H1 (cell line): ENCODE data around the gene ZYX. TPM values are rescaled to one million over a fixed set of nuclear protein-coding genes. Genes with fewer than 3 reads are reported as not detected.

Experiments
- CTCF ChIA-PET: fragments of 300-600 bp; sonication (Branson Sonifier 250); formaldehyde crosslinking; loops from one replicate; lab custom pipeline; 2021; ENCODE audit not compliant: partially characterized antibody; lab: Charles Lee
- POLR2A ChIA-PET: fragments of 300-600 bp; sonication (Branson Sonifier 250); formaldehyde crosslinking; loops from one replicate; lab custom pipeline; 2021; ENCODE audit warnings: inconsistent platforms; ENCODE audit not compliant: partially characterized antibody; lab: Charles Lee
- DNase-seq, 2 experiments: peaks; one replicate each; pipeline versions ENCODE4 v3.0.0 to v3.0.0-alpha.2; 2010 to 2022; ENCODE audit warnings: low spot score in 2 of 2, low read depth in 1 of 2, mixed read lengths in 1 of 2
- FAIRE-seq: peaks from 2 replicates; lab custom pipeline; 2011; peaks lifted over from hg19 to GRCh38; lab: Jason Lieb, UNC
- H2AFZ ChIP-seq: 2 replicates; pipeline ENCODE4 v1.8.1; 2012; ENCODE audit warnings: low read length, inconsistent platforms
- H2AK5ac ChIP-seq: 2 replicates; pipeline ENCODE4 v1.6.1; 2013; ENCODE audit warnings: low read depth, low read length
- H2BK120ac ChIP-seq: replicated peaks from 2 replicates; pipeline ENCODE3; 2013; ENCODE audit warnings: low read depth, low read length, inconsistent platforms
- H2BK12ac ChIP-seq: 2 replicates; pipeline ENCODE4 v1.6.1; 2013; ENCODE audit warnings: low read depth, low read length
- H2BK15ac ChIP-seq: 2 replicates; pipeline ENCODE4 v1.6.1; 2013; ENCODE audit warnings: low read length
- H2BK20ac ChIP-seq: 2 replicates; pipeline ENCODE4 v1.6.1; 2013; ENCODE audit warnings: low read length
- H2BK5ac ChIP-seq: 2 replicates; pipeline ENCODE4 v1.6.1; 2013; ENCODE audit warnings: low read depth, low read length
- H3K14ac ChIP-seq: 2 replicates; pipeline ENCODE4 v1.6.1; 2013; ENCODE audit warnings: inconsistent platforms; ENCODE audit not compliant: insufficient read length
- H3K18ac ChIP-seq: 2 replicates; pipeline ENCODE4 v1.6.1; 2013; ENCODE audit warnings: low read length; ENCODE audit errors: extremely low read depth
- H3K23ac ChIP-seq: 2 replicates; pipeline ENCODE4 v1.6.1; 2013; ENCODE audit warnings: inconsistent platforms; ENCODE audit not compliant: insufficient read length
- H3K23me2 ChIP-seq: 2 replicates; pipeline ENCODE4 v1.6.1; 2013; ENCODE audit warnings: low read depth, low read length
- H3K27ac ChIP-seq: 2 replicates; pipeline ENCODE4 v1.6.1; 2011; ENCODE audit warnings: low read depth, low read length, inconsistent platforms
- H3K27me3 ChIP-seq, 4 experiments: replicated peaks in 1 of 4; 1 replicate in 1 of 4; 2 replicates in 3 of 4; pipeline versions ENCODE4 v1.6.1 to v1.8.1; 2011 to 2013; ENCODE audit warnings: low read length in 3 of 4, mild to moderate bottlenecking in 3 of 4, inconsistent platforms in 2 of 4, mixed read lengths in 2 of 4, moderate library complexity in 1 of 4; ENCODE audit not compliant: control insufficient read depth in 3 of 4, insufficient read depth in 3 of 4; ENCODE audit errors: extremely low read depth in 1 of 4
- H3K36me3 ChIP-seq, 4 experiments: 2 replicates each; pipeline versions ENCODE4 v1.6.1 to v1.8.1; 2011 to 2013; ENCODE audit warnings: mild to moderate bottlenecking in 4 of 4, low read length in 3 of 4, moderate library complexity in 2 of 4, control low read depth in 1 of 4, inconsistent platforms in 1 of 4; ENCODE audit not compliant: insufficient read depth in 4 of 4, control insufficient read depth in 2 of 4
- H3K4ac ChIP-seq: replicated peaks from 2 replicates; pipeline ENCODE3; 2013; ENCODE audit warnings: low read length, low read depth, mixed read lengths, inconsistent platforms; ENCODE audit not compliant: insufficient read length
- H3K4me1 ChIP-seq, 4 experiments: replicated peaks in 1 of 4; 1 replicate in 1 of 4; 2 replicates in 3 of 4; pipeline versions ENCODE4 v1.6.1 to v1.8.1; 2011 to 2013; ENCODE audit warnings: low read length in 3 of 4, inconsistent platforms in 2 of 4, mixed read lengths in 1 of 4; ENCODE audit not compliant: insufficient read depth in 4 of 4, control insufficient read depth in 3 of 4
- H3K4me2 ChIP-seq, 2 experiments: 2 replicates each; pipeline versions ENCODE4 v1.6.1 to v1.8.1; 2011 to 2013; ENCODE audit warnings: low read depth in 2 of 2, low read length in 2 of 2, control low read depth in 1 of 2, inconsistent platforms in 1 of 2, mild to moderate bottlenecking in 1 of 2; ENCODE audit not compliant: insufficient read depth in 1 of 2
- H3K4me3 ChIP-seq, 4 experiments: fragments of 200-600, 300-600 bp in 1 of 4; sonication (generic), shearing (Covaris generic), sonication (Bioruptor Twin) in 1 of 4; 2 replicates each; pipeline versions ENCODE4 v1.5.1 to v1.8.1; 2011 to 2016; ENCODE audit warnings: low read length in 4 of 4, low read depth in 3 of 4, control low read depth in 2 of 4, inconsistent platforms in 2 of 4, mild to moderate bottlenecking in 2 of 4, mixed read lengths in 1 of 4, moderate library complexity in 1 of 4; ENCODE audit not compliant: insufficient read depth in 2 of 4; ENCODE audit errors: extremely low read depth in 1 of 4
- H3K56ac ChIP-seq: replicated peaks from 2 replicates; pipeline ENCODE3; 2013; ENCODE audit warnings: low read depth, mild to moderate bottlenecking, mixed read lengths, low read length, inconsistent platforms; ENCODE audit not compliant: insufficient read length
- H3K79me1 ChIP-seq: 2 replicates; pipeline ENCODE4 v1.6.1; 2013; ENCODE audit warnings: low read depth, low read length, control low read depth
- H3K79me2 ChIP-seq, 2 experiments: 2 replicates each; pipeline versions ENCODE4 v1.6.1 to v1.8.1; 2012 to 2013; ENCODE audit warnings: low read length in 2 of 2, mild to moderate bottlenecking in 2 of 2, inconsistent platforms in 1 of 2; ENCODE audit not compliant: insufficient read depth in 2 of 2, control insufficient read depth in 1 of 2
- H3K9ac ChIP-seq, 4 experiments: replicated peaks in 1 of 4; 1 replicate in 1 of 4; 2 replicates in 3 of 4; pipeline versions ENCODE4 v1.6.1 to v1.8.1; 2011 to 2013; ENCODE audit warnings: low read depth in 3 of 4, low read length in 3 of 4, control low read depth in 2 of 4, mild to moderate bottlenecking in 2 of 4, moderate library complexity in 2 of 4, inconsistent platforms in 1 of 4; ENCODE audit errors: extremely low read depth in 1 of 4
- H3K9me3 ChIP-seq, 2 experiments: 2 replicates each; pipeline versions ENCODE4 v1.6.1 to v1.8.1; 2012 to 2013; ENCODE audit warnings: mild to moderate bottlenecking in 2 of 2, moderate library complexity in 2 of 2, control low read depth in 1 of 2, inconsistent platforms in 1 of 2, low read depth in 1 of 2, low read length in 1 of 2, mixed read lengths in 1 of 2; ENCODE audit not compliant: insufficient read depth in 2 of 2
- H4K20me1 ChIP-seq, 2 experiments: replicated peaks in 1 of 2; 2 replicates each; pipeline versions ENCODE3 to v1.8.1; 2011 to 2013; ENCODE audit warnings: inconsistent platforms in 2 of 2, low read length in 2 of 2, mild to moderate bottlenecking in 1 of 2; ENCODE audit not compliant: insufficient read depth in 2 of 2, control insufficient read depth in 1 of 2
- H4K5ac ChIP-seq: 2 replicates; pipeline ENCODE4 v1.6.1; 2013; ENCODE audit warnings: low read length, low read depth, mixed read lengths, inconsistent platforms; ENCODE audit not compliant: insufficient read length
- H4K8ac ChIP-seq: 2 replicates; pipeline ENCODE4 v1.8.0; 2013; ENCODE audit warnings: mild to moderate bottlenecking, moderate library complexity, low read length, inconsistent platforms; ENCODE audit not compliant: insufficient read depth; ENCODE audit errors: extremely low read depth
- H4K91ac ChIP-seq: replicated peaks from 2 replicates; pipeline ENCODE3; 2013; ENCODE audit warnings: low read length, mixed read lengths, inconsistent platforms; ENCODE audit not compliant: insufficient read length
- ASH2L ChIP-seq: fragments of 200-600, 300-600 bp; sonication (generic); IDR thresholded peaks from one replicate; pipeline ENCODE4 v1.7.1; 2017; ENCODE audit warnings: low read length
- CTCF ChIP-seq, 3 experiments: IDR thresholded peaks; 1 replicate in 2 of 3; 2 replicates in 1 of 3; pipeline versions ENCODE4 v1.5.1 to v1.6.1; 2011; ENCODE audit warnings: low read length in 3 of 3, mild to moderate bottlenecking in 3 of 3, inconsistent platforms in 2 of 3, low read depth in 1 of 3, moderate library complexity in 1 of 3; ENCODE audit not compliant: insufficient read depth in 1 of 3; ENCODE audit errors: control extremely low read depth in 1 of 3
- JUN ChIP-seq: IDR thresholded peaks from 2 replicates; pipeline ENCODE4 v1.6.1; 2011; ENCODE audit warnings: low read depth, mild to moderate bottlenecking, improper control_type of control experiment, low read length
- MAX ChIP-seq: IDR thresholded peaks from 2 replicates; pipeline ENCODE4 v1.6.1; 2012; ENCODE audit warnings: inconsistent platforms
- RAD21 ChIP-seq, 2 experiments: IDR thresholded peaks in 1 of 2; conservative IDR thresholded peaks in 1 of 2; 2 replicates each; pipeline ENCODE4 v1.6.1; 2011; ENCODE audit warnings: low read depth in 2 of 2, low read length in 2 of 2, improper control_type of control experiment in 1 of 2, inconsistent platforms in 1 of 2, mild to moderate bottlenecking in 1 of 2, moderate library complexity in 1 of 2
- RBBP5 ChIP-seq: IDR thresholded peaks from 2 replicates; pipeline ENCODE4 v1.7.1; 2012; ENCODE audit warnings: low read depth, mild to moderate bottlenecking, inconsistent platforms, low read length, moderate library complexity, borderline replicate concordance
- TAF1 ChIP-seq: IDR thresholded peaks from 2 replicates; pipeline ENCODE4 v1.6.1; 2011; ENCODE audit warnings: mild to moderate bottlenecking, low read depth, low read length
- WGBS, 2 experiments: shearing (Covaris generic) in 1 of 2; methylation state at CpG; one replicate each; pipeline versions ENCODE4 v1.1.6 to v1.1.7; 2013 to 2015; ENCODE audit warnings: low lambda C conversion rate in 2 of 2, mixed read lengths in 2 of 2, inconsistent platforms in 1 of 2, low coverage in 1 of 2, missing lambda C conversion rate in 1 of 2; ENCODE audit not compliant: insufficient replicate concordance in 2 of 2, insufficient coverage in 1 of 2, insufficient read length in 1 of 2; ENCODE audit errors: extremely low coverage in 1 of 2, missing lambda C conversion rate in 1 of 2; 5-methylcytosine and 5-hydroxymethylcytosine counted together
- polyA plus RNA-seq, 7 experiments: library from polyadenylated mRNA; depleted of rRNA in 3 of 7; stranded (reverse) in 5 of 7; unstranded in 2 of 7; fragments of >200 nt in 5 of 7; fragments of 200-250 nt in 2 of 7; gene quantifications; 1 replicate in 5 of 7; 2 replicates in 1 of 7; 4 replicates in 1 of 7; pipeline versions ENCODE4 v1.2.1 to v1.2.3, GENCODE V29; 2011 to 2013; ENCODE audit warnings: missing spikeins in 2 of 7, mixed read lengths in 2 of 7
- total RNA-seq: library from RNA; stranded (reverse); fragmentation: NEBNext Ultra II Directional; extraction: Animal tissue kit (Norgen Biotek cat#: 25700); gene quantifications from 2 replicates; pipeline ENCODE4 v1.2.1, GENCODE V29; 2021

ZYX gene
- total and polyA plus RNA-seq, 2 of the 8 experiments (the other 6 are each of a cell fraction or from before 2014, with no cell fraction given), result 40.6 to 159 TPM

GRCh38 chr7:143345428-143345900 lies 35.7 kb upstream of the ZYX start:
- 4% methylated on average over 29 of the region's 35 CpGs; no CpG with 5 or more reads in 1 of the 2 experiments for WGBS, 2 experiments
- Histone ChIP-seq H3K4me2 (peak overlapping the region; percentile 8 to 56; a peak in 3 of 4 replicates), H3K27me3 (peaks cover 0 to 3% (median 0%) of the 10 kb centered on the region in 4 experiments; a peak in 2 of 7 replicates), H2AFZ (peak overlapping the region; percentile 35), H3K23ac (no peak overlapping the region), H3K79me1 (no peaks in the 10 kb centered on the region), H3K4ac (no peak overlapping the region), H2BK5ac (peak overlapping the region; percentile 55; the same call in 1 of the 2 replicates), H3K79me2 (no peaks in the 10 kb centered on the region), H3K4me1 (peaks cover 0 to 6% (median 3%) of the 10 kb centered on the region in 4 experiments; a peak in 3 of 7 replicates), H3K4me3 (peak overlapping the region; percentile 15 to 55 (median 27); a peak in 5 of 8 replicates), H2BK15ac (peak overlapping the region; percentile 53; the same call in 1 of the 2 replicates), H4K8ac (peak overlapping the region; percentile 17; the same call in 1 of the 2 replicates), H3K27ac (no peak overlapping the region), H3K56ac (no peak overlapping the region), H3K9me3 (no peaks in the 10 kb centered on the region), H4K91ac (no peak overlapping the region), H2BK20ac (peak overlapping the region; percentile 66; the same call in 1 of the 2 replicates), H3K18ac (peak overlapping the region; percentile 68; the same call in 1 of the 2 replicates), H4K5ac (no peak overlapping the region), H3K9ac (no peak overlapping the region), H2BK120ac (no peak overlapping the region), H3K36me3 (no peaks in the 10 kb centered on the region), H2BK12ac (no peak overlapping the region; the same call in 1 of the 2 replicates), H2AK5ac (no peak overlapping the region), H3K23me2 (no peaks in the 10 kb centered on the region; the same call in 1 of the 2 replicates), H4K20me1 (no peaks in the 10 kb centered on the region), H3K14ac (no peak overlapping the region)
- DNase-seq (peak; percentile 82), FAIRE-seq (no peak)
- ChIA-PET POLR2A (interaction anchor here (0.6 to 3.1 kb wide), 13 partner anchors 9 to 63 kb away, joined by 3 to 12 read pairs (median 5); partner anchors contain the start of genes EPHA1, FAM131B and ZYX), CTCF (interaction anchor here (0.7 to 5.8 kb wide), 27 partner anchors 10 to 154 kb away, joined by 3 to 50 read pairs (median 7); partner anchors contain the start of gene EPHA1)
- TF ChIP-seq ASH2L (peak; percentile 57), RAD21 (IDR thresholded peaks at IDR 0.05 in 1 of 2, conservative IDR thresholded peaks at IDR 0.05 in 1 of 2; ENCODE audit: low read depth in 2 of 2, low read length in 2 of 2) (peak; percentile 19 to 47; a peak in 3 of 4 replicates), RBBP5 (peak; percentile 78; the same call in 1 of the 2 replicates), CTCF (IDR thresholded peaks at IDR 0.05; ENCODE audit: control extremely low read depth in 1 of 3, insufficient read depth in 1 of 3, low read depth in 1 of 3, low read length in 3 of 3) (peak; percentile 56 to 68 (median 60)), MAX (peak; percentile 74), JUN (no peak), TAF1 (peak; percentile 35; the same call in 1 of the 2 replicates)
